Gastrocnemius medialis (tissue), 4 donors: ENCODE measurements around the gene CYP4B1. TPM values are rescaled to one million over a fixed set of nuclear protein-coding genes. Genes with fewer than 3 reads are reported as not detected.

Source experiments
- ATAC-seq, 2 donors: fragments of 150-250 bp; one replicate each; pipeline ENCODE4 v1.9.1; 2016
- DNase-seq, 2 donors: peaks; one replicate each; pipeline ENCODE4 v3.0.0-alpha.2; 2019
- H3K27ac ChIP-seq, 4 donors: fragments of 200-600 bp; sonication (generic); 1 replicate in 1 of 4; 2 replicates in 3 of 4; pipeline ENCODE4 v1.5.1; 2016 to 2018; ENCODE audit warnings: mild to moderate bottlenecking in 2 of 4, moderate library complexity in 1 of 4
- H3K27me3 ChIP-seq, 3 donors: fragments of 200-600 bp; sonication (generic) in 2 of 3; 1 replicate in 1 of 3; 2 replicates in 2 of 3; pipeline versions ENCODE4 v1.5.1 to v1.6.0; 2016 to 2019; ENCODE audit warnings: mild to moderate bottlenecking in 1 of 3, moderate library complexity in 1 of 3
- H3K36me3 ChIP-seq, 2 donors: fragments of 200-600 bp; sonication (generic) in 1 of 2; one replicate each; pipeline ENCODE4 v1.5.1; 2017 to 2018
- H3K4me1 ChIP-seq, 2 donors: fragments of 200-600 bp; sonication (generic) in 1 of 2; one replicate each; pipeline ENCODE4 v1.5.1; 2016 to 2017; ENCODE audit warnings: mild to moderate bottlenecking in 2 of 2
- H3K4me3 ChIP-seq, 4 donors: fragments of 200-600 bp; sonication (generic) in 3 of 4; 1 replicate in 1 of 4; 2 replicates in 3 of 4; pipeline ENCODE4 v1.5.1; 2016 to 2019; ENCODE audit warnings: mild to moderate bottlenecking in 2 of 4
- H3K9me3 ChIP-seq, 3 donors: fragments of 200-600 bp; sonication (generic) in 2 of 3; 1 replicate in 1 of 3; 2 replicates in 2 of 3; pipeline ENCODE4 v1.5.1; 2016 to 2019
- POLR2A ChIP-seq, 2 donors: fragments of 450-650 bp; IDR thresholded peaks; one replicate each; pipeline ENCODE4 v1.6.1; 2017; ENCODE audit warnings: antibody characterized with exemption in 2 of 2, mild to moderate bottlenecking in 2 of 2, moderate library complexity in 2 of 2
- in situ Hi-C, 4 donors: fragments of 200-750 bp; cut with MboI; loops; one replicate each; pipeline versions ENCODE4 v1.15.0 to v1.8.0; 2017; ENCODE audit warnings: low sequenced_read_pairs in 4 of 4
- intact Hi-C: fragments of 100-400 bp; cut with DNase I; formaldehyde crosslinking; loops from one replicate; pipeline ENCODE4 v1.15.1; 2023; ENCODE audit warnings: low total_unique reads
- total RNA-seq, 4 donors: library from RNA; depleted of rRNA; stranded (reverse); fragments of >200 nt; gene quantifications; one replicate each; pipeline versions ENCODE4 v1.1.0 to v1.2.3, GENCODE V29; 2016
- TF ChIP-seq, protein P1 (sequence below), 5 experiments: fragments of 450-650 bp in 3 of 5; fragments of 200-600 bp in 2 of 5; sonication (generic) in 2 of 5; IDR thresholded peaks in 4 of 5; conservative IDR thresholded peaks in 1 of 5; 1 replicate in 4 of 5; 2 replicates in 1 of 5; pipeline ENCODE4 v1.5.1; 2016 to 2019; ENCODE audit warnings: antibody characterized with exemption in 5 of 5, mild to moderate bottlenecking in 3 of 5, moderate library complexity in 3 of 5

CYP4B1 gene
- total RNA-seq, 4 donors from 2014 or later, result 57.3 to 97.4 (median 70.0) TPM

- Histone ChIP-seq H3K4me1 (peaks cover 0 to 15% of the 10 kb centered on the region in 2 donors), H3K27me3 (no peaks in the 10 kb centered on the region), H3K36me3 (no peaks in the 10 kb centered on the region), H3K9me3 (no peaks in the 10 kb centered on the region), H3K4me3 (peak overlapping the region; percentile 16 to 63 (median 52)), H3K27ac (peak overlapping the region; percentile 81 to 88 (median 84))
- intact Hi-C loops (loop anchor here (5.0 kb wide), 1 partner anchor 48 kb away; no protein-coding TSS in a partner anchor), in situ Hi-C loops (no loop called here)
- DNase-seq (no peak), ATAC-seq (no peak)
- no peak for TF ChIP-seq POLR2A (IDR thresholded peaks at IDR 0.05)
- TF ChIP-seq, protein P1, sequence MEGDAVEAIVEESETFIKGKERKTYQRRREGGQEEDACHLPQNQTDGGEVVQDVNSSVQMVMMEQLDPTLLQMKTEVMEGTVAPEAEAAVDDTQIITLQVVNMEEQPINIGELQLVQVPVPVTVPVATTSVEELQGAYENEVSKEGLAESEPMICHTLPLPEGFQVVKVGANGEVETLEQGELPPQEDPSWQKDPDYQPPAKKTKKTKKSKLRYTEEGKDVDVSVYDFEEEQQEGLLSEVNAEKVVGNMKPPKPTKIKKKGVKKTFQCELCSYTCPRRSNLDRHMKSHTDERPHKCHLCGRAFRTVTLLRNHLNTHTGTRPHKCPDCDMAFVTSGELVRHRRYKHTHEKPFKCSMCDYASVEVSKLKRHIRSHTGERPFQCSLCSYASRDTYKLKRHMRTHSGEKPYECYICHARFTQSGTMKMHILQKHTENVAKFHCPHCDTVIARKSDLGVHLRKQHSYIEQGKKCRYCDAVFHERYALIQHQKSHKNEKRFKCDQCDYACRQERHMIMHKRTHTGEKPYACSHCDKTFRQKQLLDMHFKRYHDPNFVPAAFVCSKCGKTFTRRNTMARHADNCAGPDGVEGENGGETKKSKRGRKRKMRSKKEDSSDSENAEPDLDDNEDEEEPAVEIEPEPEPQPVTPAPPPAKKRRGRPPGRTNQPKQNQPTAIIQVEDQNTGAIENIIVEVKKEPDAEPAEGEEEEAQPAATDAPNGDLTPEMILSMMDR (IDR thresholded peaks at IDR 0.05 in 4 of 5, conservative IDR thresholded peaks at IDR 0.05 in 1 of 5), result no peak
These were observed 1.9 kb downstream of the CYP4B1 start for GRCh38 chr1:46800742-46801141.

GRCh38 chr1:46801323-46802055, 2.6 kb downstream of the CYP4B1 start:
- TF ChIP-seq, protein P1 (IDR thresholded peaks at IDR 0.05 in 4 of 5, conservative IDR thresholded peaks at IDR 0.05 in 1 of 5), result no peak
- no peak for TF ChIP-seq POLR2A (IDR thresholded peaks at IDR 0.05)
- H3K36me3 ChIP-seq, result no peaks in the 10 kb centered on the region
- peak overlapping the region; percentile 81 to 88 (median 84) for H3K27ac ChIP-seq
- peaks cover 0 to 17% of the 10 kb centered on the region in 2 donors for H3K4me1 ChIP-seq
- in situ Hi-C loops (no loop called here), intact Hi-C loops (loop anchor here (5.0 kb wide), 1 partner anchor 49 kb away; no protein-coding TSS in a partner anchor)
- ATAC-seq (no peak), DNase-seq (no peak)
- no peaks in the 10 kb centered on the region for H3K27me3 ChIP-seq
- peak overlapping the region; percentile 16 to 63 (median 52) for H3K4me3 ChIP-seq
- no peaks in the 10 kb centered on the region for H3K9me3 ChIP-seq

- H3K36me3 ChIP-seq, result no peaks in the 10 kb centered on the region
- no peaks in the 10 kb centered on the region for H3K9me3 ChIP-seq
- in situ Hi-C loops (no loop called here), intact Hi-C loops (loop anchor here (5.0 kb wide), 1 partner anchor 50 kb away; no protein-coding TSS in a partner anchor)
- H3K27me3 ChIP-seq, result no peaks in the 10 kb centered on the region
- no peak for DNase-seq
- no peak for TF ChIP-seq POLR2A (IDR thresholded peaks at IDR 0.05)
- TF ChIP-seq, protein P1 (IDR thresholded peaks at IDR 0.05 in 4 of 5, conservative IDR thresholded peaks at IDR 0.05 in 1 of 5), result no peak
- H3K4me1 ChIP-seq, result peaks cover 0 to 19% of the 10 kb centered on the region in 2 donors
- peak overlapping the region; percentile 81 to 88 (median 84) for H3K27ac ChIP-seq
- ATAC-seq, result no peak
- H3K4me3 ChIP-seq, result peak overlapping the region; percentile 16 to 63 (median 52)
These were observed 3.2 kb downstream of the CYP4B1 start for GRCh38 chr1:46802081-46802480.

DNA sequence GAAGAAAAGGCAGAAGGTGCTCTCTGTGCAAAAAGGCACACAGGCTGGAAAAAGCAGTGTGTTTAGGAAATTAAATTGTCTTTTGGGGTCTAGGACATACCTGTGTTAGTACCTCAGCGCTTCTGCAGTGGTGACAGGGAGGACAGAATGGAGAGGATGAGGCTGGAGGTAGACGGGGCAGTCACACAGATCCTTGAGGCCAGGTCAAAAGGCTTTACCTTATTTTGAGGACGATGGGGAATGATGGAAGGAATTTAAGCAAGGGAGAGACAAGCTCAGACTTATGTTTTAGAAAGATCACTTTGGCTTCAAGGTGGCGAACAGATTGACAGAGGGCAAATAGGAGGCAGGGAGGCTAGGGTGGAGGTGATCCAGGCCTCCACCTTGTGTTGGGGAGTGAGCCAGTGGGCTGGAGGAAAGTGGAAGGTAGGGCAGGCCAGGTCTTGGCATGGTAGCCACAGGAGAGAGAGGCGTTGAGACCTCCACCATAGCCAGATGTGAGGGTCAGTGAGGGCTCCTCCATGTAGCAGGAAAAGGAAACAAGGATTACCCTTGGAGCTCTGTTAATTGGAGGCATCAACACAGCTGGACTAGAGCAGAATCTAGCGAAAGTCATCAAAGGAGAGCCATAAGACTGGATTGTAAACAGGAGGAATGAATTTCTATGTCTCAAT, 4.2 kb downstream of the CYP4B1 start:
- H3K27ac ChIP-seq, result peak overlapping the region; percentile 81 to 88 (median 84)
- intact Hi-C loops, result loop anchor here (5.0 kb wide), 1 partner anchor 51 kb away; no protein-coding TSS in a partner anchor
- H3K36me3 ChIP-seq, result no peaks in the 10 kb centered on the region
- DNase-seq (no peak), ATAC-seq (no peak)
- no peaks in the 10 kb centered on the region for H3K9me3 ChIP-seq
- H3K4me1 ChIP-seq, result peaks cover 0 to 28% of the 10 kb centered on the region in 2 donors
- TF ChIP-seq, protein P1 (IDR thresholded peaks at IDR 0.05 in 4 of 5, conservative IDR thresholded peaks at IDR 0.05 in 1 of 5), result no peak
- TF ChIP-seq POLR2A (IDR thresholded peaks at IDR 0.05), result no peak
- no peaks in the 10 kb centered on the region for H3K27me3 ChIP-seq
- peak overlapping the region; percentile 16 to 63 (median 42) for H3K4me3 ChIP-seq
- in situ Hi-C loops, result no loop called here
